Measurements from ENCODE around the gene SDC1. TPM values are rescaled to one million over a fixed set of nuclear protein-coding genes. Genes with fewer than 3 reads are reported as not detected.

SDC1 gene
- total RNA-seq, 1 donor from 2014 or later = 35.1 TPM

DNA sequence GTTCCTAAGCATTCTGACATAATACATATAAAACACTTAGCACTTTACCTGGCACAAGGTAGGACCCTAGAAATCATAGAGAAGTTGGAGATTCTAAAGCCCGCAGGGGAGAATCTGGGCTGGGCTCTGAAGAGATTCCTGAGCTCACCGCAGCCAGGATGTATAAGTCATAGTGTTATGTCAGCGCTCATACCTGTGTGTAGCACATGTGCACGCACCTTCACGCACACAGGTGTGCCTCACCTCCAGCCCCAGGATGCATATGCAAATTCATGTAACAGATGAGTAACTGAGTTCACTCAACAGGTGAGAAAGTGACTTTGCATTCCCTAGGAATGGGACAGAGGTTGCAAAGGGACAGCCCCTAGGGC is 7.9 kb upstream of the SDC1 start:
- H3K36me3 Mint-ChIP-seq (ENCODE audit: insufficient read depth) = no peaks in the 10 kb centered on the region
- TF ChIP-seq CTCF (IDR thresholded peaks at IDR 0.05; ENCODE audit: unreplicated experiment) = no peak
- no peak for DNase-seq (ENCODE audit: low spot score, unreplicated experiment)
- H3K27me3 Mint-ChIP-seq = peaks cover 9% of the 10 kb centered on the region
- H3K27ac Mint-ChIP-seq = no peak overlapping the region
- H3K4me3 Mint-ChIP-seq (ENCODE audit: low read depth) = no peak overlapping the region
- H3K4me1 Mint-ChIP-seq (ENCODE audit: low read depth) = peaks cover 3% of the 10 kb centered on the region
- H3K9me3 Mint-ChIP-seq (ENCODE audit: low read depth) = peaks cover 4% of the 10 kb centered on the region

GRCh38 chr2:20231598-20232026 is 6.7 kb upstream of the SDC1 start:
- TF ChIP-seq CTCF (IDR thresholded peaks at IDR 0.05; ENCODE audit: unreplicated experiment) = no peak
- Mint-ChIP-seq H3K4me1 (ENCODE audit: low read depth) (peaks cover 3% of the 10 kb centered on the region), H3K27ac (no peak overlapping the region), H3K4me3 (ENCODE audit: low read depth) (no peak overlapping the region), H3K27me3 (peaks cover 12% of the 10 kb centered on the region), H3K9me3 (ENCODE audit: low read depth) (no peaks in the 10 kb centered on the region), H3K36me3 (ENCODE audit: insufficient read depth) (no peaks in the 10 kb centered on the region)
- no peak for DNase-seq (ENCODE audit: low spot score, unreplicated experiment)

DNA sequence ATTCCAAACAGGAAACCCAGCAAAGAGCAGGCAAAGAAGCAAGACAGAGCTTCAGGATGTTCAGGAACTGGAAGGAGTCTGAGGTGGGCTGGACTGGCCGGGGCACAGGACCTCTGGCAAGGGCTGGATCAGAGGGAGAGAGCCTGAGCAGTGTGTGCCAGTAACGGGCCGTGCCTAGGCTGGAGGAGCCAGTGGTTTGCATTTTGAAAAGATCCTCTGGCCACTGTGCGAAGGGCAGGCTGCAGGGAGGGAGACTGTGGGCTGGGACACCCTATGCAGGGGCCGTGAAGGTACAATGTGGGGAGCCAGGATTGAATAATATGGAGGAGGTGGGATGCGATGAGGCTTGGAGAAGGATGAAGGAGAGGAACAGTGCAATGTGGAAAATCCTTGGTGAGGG is 6.2 kb upstream of the SDC1 start:
- H3K27ac Mint-ChIP-seq = no peak overlapping the region
- TF ChIP-seq CTCF (IDR thresholded peaks at IDR 0.05; ENCODE audit: unreplicated experiment) = no peak
- peaks cover 3% of the 10 kb centered on the region for H3K4me1 Mint-ChIP-seq (ENCODE audit: low read depth)
- no peak for DNase-seq (ENCODE audit: low spot score, unreplicated experiment)
- no peaks in the 10 kb centered on the region for H3K9me3 Mint-ChIP-seq (ENCODE audit: low read depth)
- no peak overlapping the region for H3K4me3 Mint-ChIP-seq (ENCODE audit: low read depth)
- H3K27me3 Mint-ChIP-seq = peaks cover 12% of the 10 kb centered on the region
- no peaks in the 10 kb centered on the region for H3K36me3 Mint-ChIP-seq (ENCODE audit: insufficient read depth)

DNA sequence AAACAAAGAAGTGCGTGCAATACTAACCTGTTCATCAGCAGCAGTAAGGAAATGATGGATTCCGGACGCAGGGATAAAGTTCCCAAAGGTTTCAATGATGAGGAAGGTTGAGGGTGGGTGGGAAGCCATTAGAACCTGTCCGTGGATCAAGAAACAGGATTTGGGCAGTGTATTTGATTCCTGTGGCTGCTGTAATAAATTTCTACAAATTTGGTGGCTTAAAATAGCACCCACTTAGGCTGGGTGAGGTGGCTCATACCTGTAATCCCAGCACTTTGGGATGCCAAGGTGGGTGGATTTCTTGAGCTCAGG is 5.1 kb upstream of the SDC1 start:
- H3K4me1 Mint-ChIP-seq (ENCODE audit: low read depth) = peaks cover 7% of the 10 kb centered on the region
- H3K36me3 Mint-ChIP-seq (ENCODE audit: insufficient read depth) = no peaks in the 10 kb centered on the region
- H3K27ac Mint-ChIP-seq = peak overlapping the region; percentile 59
- DNase-seq (ENCODE audit: low spot score, unreplicated experiment) = no peak
- TF ChIP-seq CTCF (IDR thresholded peaks at IDR 0.05; ENCODE audit: unreplicated experiment) = no peak
- no peak overlapping the region for H3K4me3 Mint-ChIP-seq (ENCODE audit: low read depth)
- peaks cover 12% of the 10 kb centered on the region for H3K27me3 Mint-ChIP-seq
- H3K9me3 Mint-ChIP-seq (ENCODE audit: low read depth) = no peaks in the 10 kb centered on the region

- H3K9me3 Mint-ChIP-seq (ENCODE audit: low read depth) = no peaks in the 10 kb centered on the region
- DNase-seq (ENCODE audit: low spot score, unreplicated experiment) = no peak
- no peak overlapping the region for H3K4me3 Mint-ChIP-seq (ENCODE audit: low read depth)
- H3K27me3 Mint-ChIP-seq = peaks cover 12% of the 10 kb centered on the region
- H3K36me3 Mint-ChIP-seq (ENCODE audit: insufficient read depth) = no peaks in the 10 kb centered on the region
- H3K27ac Mint-ChIP-seq = peak overlapping the region; percentile 71
- no peak for TF ChIP-seq CTCF (IDR thresholded peaks at IDR 0.05; ENCODE audit: unreplicated experiment)
- H3K4me1 Mint-ChIP-seq (ENCODE audit: low read depth) = peaks cover 7% of the 10 kb centered on the region
These were observed 4.6 kb upstream of the SDC1 start for GRCh38 chr2:20229322-20230113.
